ENCODE data around the gene RGS16. TPM values are rescaled to one million over a fixed set of nuclear protein-coding genes. Genes with fewer than 3 reads are reported as not detected.

The RGS16 gene
- total RNA-seq, 1 experiment from 2014 or later, result not detected

DNA sequence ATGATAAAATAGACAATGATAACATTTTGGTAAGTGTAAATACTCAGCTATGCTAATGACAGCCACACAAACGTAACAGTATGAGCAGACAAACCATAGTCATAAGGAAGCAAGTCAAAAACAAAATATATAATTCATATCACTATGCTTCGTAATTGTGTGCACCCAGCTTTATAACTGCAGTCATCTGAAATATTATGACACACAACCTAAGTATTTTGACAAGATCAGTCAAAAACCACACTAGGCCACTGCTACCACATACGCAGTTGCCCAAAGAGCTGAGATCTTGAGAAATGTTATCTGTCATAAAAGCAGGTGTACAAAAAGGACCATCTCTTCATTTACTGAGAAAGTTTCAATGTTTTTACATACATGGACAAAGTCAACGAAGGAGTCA is 41.1 kb downstream of the RGS16 start:
- in situ Hi-C loops (cut with HindIII; ENCODE audit: low pct_unique_long_range_greater_than_20kb, low sequenced_read_pairs), result no loop called here
- no peak for DNase-seq (ENCODE audit: low read depth)

DNA sequence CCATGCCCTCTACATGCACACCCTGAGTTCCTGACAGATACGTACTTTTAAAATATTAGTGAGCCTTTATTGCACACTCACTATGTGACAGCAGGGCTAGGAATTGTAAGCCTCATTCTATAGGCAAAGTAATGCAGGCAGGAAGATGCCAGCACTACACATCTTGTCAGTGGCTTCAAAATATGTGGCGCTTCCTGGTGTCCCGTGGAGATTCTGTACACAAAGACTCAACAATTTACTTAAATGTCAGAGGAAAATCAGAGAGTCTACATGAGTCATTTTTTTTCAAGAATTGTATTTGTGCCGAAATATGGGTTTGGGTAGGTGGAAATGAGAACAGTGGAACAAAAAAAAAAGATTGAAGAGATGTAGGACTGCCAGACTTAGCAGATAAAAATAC is 42.7 kb downstream of the RGS16 start:
- in situ Hi-C loops (cut with HindIII; ENCODE audit: low pct_unique_long_range_greater_than_20kb, low sequenced_read_pairs), result no loop called here
- DNase-seq (ENCODE audit: low read depth), result no peak

DNA sequence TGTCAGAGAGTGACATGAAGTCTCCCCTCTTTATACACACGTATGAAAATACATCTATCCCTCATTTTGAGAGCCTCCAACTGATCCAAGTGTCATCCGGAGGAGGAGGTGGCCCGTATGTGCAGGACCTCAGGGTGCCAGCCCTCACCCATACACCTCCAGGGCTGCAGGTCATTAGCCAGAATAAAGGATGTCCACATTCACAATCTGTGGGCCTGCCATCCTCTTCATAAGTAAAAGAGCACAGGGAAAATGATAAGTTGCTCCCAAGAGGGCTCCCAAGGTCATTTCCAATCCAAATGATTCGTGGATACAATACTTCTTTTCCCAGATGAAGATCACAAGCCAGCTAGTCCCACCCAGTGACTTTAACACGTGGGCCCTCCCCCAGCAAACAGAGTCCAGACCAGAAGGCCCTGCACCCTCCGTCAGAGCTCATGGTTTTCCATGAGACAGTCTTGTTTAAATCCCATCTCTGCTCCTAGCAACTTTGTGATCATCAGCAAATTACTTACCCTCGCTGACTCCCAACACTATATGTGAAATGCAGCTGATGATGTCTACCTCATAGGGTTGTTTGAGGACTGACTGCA is 43.7 kb downstream of the RGS16 start:
- in situ Hi-C loops (cut with HindIII; ENCODE audit: low pct_unique_long_range_greater_than_20kb, low sequenced_read_pairs), result no loop called here
- no peak for DNase-seq (ENCODE audit: low read depth)

DNA sequence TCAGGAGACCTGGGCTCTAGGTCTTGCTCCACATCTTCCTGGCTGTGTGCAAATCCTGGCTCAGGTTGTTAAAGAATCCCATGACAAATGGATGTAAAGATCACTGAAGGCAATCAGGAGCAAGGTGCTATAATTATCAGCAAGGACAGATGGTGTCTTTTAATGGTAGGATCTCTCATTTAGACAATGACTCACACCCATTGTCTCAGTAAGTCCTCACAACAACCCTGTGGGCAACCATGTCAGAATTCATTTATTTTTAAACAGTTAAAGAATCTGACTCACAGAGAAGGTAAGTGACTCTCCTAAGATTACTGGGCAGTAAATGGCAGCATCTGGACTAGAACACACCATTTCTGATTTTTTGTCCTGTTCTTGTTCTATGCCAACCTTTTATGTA is 47.9 kb downstream of the RGS16 start:
- in situ Hi-C loops (cut with HindIII; ENCODE audit: low pct_unique_long_range_greater_than_20kb, low sequenced_read_pairs), result no loop called here
- no peak for DNase-seq (ENCODE audit: low read depth)

DNA sequence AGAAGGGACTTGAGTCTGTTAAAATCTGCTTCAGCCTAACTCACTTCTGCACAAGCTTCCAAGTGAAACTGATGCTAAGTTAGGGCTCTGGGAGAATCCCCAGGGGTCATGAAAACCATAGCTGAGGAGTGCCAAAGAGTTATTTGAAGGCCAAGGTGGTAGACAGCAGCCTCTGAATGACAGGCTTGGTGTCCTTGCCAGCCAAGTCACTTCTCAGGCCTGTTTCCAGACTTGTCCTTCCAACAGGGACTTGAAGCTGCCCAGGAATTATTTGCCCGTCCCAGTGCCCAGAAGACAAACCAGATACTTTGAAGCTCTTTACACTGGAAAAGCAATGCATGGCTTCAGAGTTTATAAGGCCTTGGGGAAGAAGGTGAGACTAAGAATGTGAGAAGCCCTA is 48.7 kb downstream of the RGS16 start:
- DNase-seq (ENCODE audit: low read depth), result no peak
- in situ Hi-C loops (cut with HindIII; ENCODE audit: low pct_unique_long_range_greater_than_20kb, low sequenced_read_pairs), result no loop called here

DNA sequence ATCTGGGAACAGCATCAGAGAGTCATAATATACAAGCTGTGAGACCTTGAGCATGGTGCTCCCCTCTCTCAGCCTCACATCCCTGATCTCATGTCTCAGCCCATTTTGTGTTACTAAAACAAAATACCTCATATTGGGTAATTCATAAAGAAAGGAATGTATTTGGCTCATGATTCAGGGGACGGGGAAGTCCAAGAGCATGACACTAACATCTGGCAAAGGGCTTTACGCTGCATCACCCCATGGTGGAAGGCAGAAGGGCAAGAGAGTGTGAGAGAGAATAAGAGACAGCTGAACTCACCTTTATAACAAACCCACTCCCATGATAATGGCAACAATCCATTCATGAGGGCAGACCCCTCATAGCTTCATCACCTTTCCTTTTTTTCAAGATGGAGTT is 51.7 kb downstream of the RGS16 start:
- in situ Hi-C loops (cut with HindIII; ENCODE audit: low pct_unique_long_range_greater_than_20kb, low sequenced_read_pairs), result no loop called here
- DNase-seq (ENCODE audit: low read depth), result no peak

DNA sequence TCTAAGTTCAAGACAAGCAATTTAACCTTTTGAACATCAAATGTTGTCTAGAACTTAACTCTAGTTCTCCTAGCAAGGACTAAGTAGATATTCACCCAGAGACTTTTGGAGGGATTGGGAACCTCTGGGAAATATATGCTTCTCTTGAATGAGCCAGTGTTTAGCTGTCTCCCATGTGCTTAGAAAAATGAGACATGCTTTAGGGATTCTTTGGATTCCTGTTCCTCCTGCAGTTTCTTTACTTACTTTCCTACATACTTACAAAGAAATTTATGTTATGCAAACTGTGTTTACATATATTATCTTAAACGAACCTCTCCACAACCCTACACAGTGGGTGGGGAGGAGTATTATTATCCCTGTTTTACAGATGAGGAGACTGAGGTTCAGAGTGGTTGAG is 54.4 kb downstream of the RGS16 start:
- in situ Hi-C loops (cut with HindIII; ENCODE audit: low pct_unique_long_range_greater_than_20kb, low sequenced_read_pairs), result no loop called here
- no peak for DNase-seq (ENCODE audit: low read depth)

DNA sequence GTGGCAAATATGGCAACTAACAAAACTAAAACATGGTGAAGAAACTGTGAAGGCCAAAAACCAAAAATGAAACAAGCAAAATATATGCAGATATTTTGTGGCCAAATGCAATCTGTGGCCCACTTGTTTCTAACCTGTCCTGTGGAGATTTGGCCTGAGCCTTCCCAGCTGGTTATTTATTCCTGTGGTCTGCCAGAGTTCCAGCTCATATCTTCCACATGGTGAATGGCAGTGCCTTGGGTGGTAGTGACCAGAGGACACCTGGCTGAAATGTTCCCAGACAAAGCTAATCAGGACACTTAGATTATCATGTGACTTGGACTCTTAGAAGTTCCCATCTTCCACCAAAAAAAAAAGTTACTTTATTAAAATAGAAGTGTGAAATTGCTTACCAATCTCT is 54.8 kb downstream of the RGS16 start:
- DNase-seq (ENCODE audit: low read depth), result no peak
- in situ Hi-C loops (cut with HindIII; ENCODE audit: low pct_unique_long_range_greater_than_20kb, low sequenced_read_pairs), result no loop called here

Other genes starting within 250 kb of the RGS16 start
- 3.7 and 11.8 TPM in 2 replicates for gene GLUL, start 212.6 kb downstream of the RGS16 start, total RNA-seq (2014; rRNA removed; shearing (Covaris generic); ENCODE audit: low replicate concordance)
- gene TEDDM1, start 203.7 kb downstream of the RGS16 start, total RNA-seq (2014; rRNA removed; shearing (Covaris generic); ENCODE audit: low replicate concordance), result not detected in 2 replicates
- gene RGSL1, start 154.2 kb downstream of the RGS16 start, total RNA-seq (2014; rRNA removed; shearing (Covaris generic); ENCODE audit: low replicate concordance), result not detected in 2 replicates
- gene RNASEL, start 15.1 kb downstream of the RGS16 start, total RNA-seq (2014; rRNA removed; shearing (Covaris generic); ENCODE audit: low replicate concordance), result 5.0 and 6.4 TPM in 2 replicates
- not detected in 2 replicates for gene RGS8, start 80.2 kb upstream of the RGS16 start, total RNA-seq (2014; rRNA removed; shearing (Covaris generic); ENCODE audit: low replicate concordance)
- 0.14 and 0.17 TPM in 2 replicates for gene NPL, start 185.4 kb upstream of the RGS16 start, total RNA-seq (2014; rRNA removed; shearing (Covaris generic); ENCODE audit: low replicate concordance)
- 120 and 154 TPM in 2 replicates for gene DHX9, start 235.0 kb upstream of the RGS16 start, total RNA-seq (2014; rRNA removed; shearing (Covaris generic); ENCODE audit: low replicate concordance)